ENCODE measurements around the gene PNPT1. TPM values are rescaled to one million over a fixed set of nuclear protein-coding genes. Genes with fewer than 3 reads are reported as not detected.
A peak's percentile ranks its signal among the peaks of the same experiment; 100 is the strongest.

The PNPT1 gene
- total and polyA plus RNA-seq, 9 of the 15 experiments (the other 6 are each of a cell fraction or from before 2014, with no cell fraction given): 46.5 to 104 (median 62.7) TPM

DNA sequence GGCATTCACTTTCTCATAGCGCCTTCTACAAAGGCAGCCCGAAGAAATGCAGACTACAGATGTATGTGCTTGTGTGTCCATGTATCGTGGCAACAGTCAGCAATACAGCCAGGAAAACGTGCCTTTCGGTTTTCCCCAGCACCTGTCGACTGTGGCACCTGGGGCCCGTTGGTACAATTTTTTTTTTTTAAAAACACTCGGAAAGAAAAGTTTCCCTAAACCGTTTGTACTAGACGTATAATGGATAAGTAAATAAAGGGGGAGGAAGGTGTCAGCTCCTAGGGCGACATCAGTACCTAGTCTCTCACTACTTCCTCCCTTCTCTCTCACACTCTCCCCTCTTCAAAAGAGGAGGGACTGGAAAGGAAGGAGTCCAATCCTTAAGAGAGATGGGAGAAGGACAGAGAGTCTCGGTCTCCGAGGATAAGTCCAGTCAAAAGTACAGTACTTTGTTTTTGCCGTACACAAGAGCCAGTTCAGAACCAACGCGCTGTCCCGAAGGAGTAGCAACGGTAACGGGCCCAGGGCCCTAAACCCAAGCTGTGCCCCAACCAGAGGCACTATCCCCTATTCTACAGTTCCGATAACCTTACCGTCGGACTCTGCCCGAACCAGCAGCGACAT lies 77.0 kb downstream of the PNPT1 start (continued):
- TF ChIP-seq ARID3A (IDR thresholded peaks at IDR 0.05; ENCODE audit: borderline replicate concordance, low read depth, low read length) (no peak), RBBP5 (IDR thresholded peaks at IDR 0.05; ENCODE audit: borderline replicate concordance, insufficient read depth, low read length, poor library complexity, severe bottlenecking) (no peak), ZNF436 (CRISPR knock-in tag; IDR thresholded peaks at IDR 0.05) (no peak), MLLT1 (IDR thresholded peaks at IDR 0.05) (peak in 1 of 2 experiments; percentile 8; a peak in 1 of 4 replicates), SIN3A (IDR thresholded peaks at IDR 0.05; ENCODE audit: borderline replicate concordance in 2 of 2, control insufficient read depth in 1 of 2, low read depth in 2 of 2, low read length in 2 of 2) (peak; percentile 7 to 88; a peak in 2 of 4 replicates), NUFIP1 (IDR thresholded peaks at IDR 0.05; ENCODE audit: partially characterized antibody) (no peak), SMARCA4 (IDR thresholded peaks at IDR 0.05) (0 out of 2 replicates have a peak, but pooled peaks have one; percentile 8), SMARCA5 (IDR thresholded peaks at IDR 0.05) (no peak), C11orf30 (IDR thresholded peaks at IDR 0.05; ENCODE audit: low read depth) (0 out of 2 replicates have a peak, but pooled peaks have one; percentile 8), KAT7 (CRISPR knock-in tag; IDR thresholded peaks at IDR 0.05; ENCODE audit: borderline replicate concordance) (0 out of 2 replicates have a peak, but pooled peaks have one; percentile 55), TBP (optimal IDR thresholded peaks at IDR 0.05; ENCODE audit: low read depth, low read length) (peak; percentile 61)
- TF ChIP-seq, protein P1, sequence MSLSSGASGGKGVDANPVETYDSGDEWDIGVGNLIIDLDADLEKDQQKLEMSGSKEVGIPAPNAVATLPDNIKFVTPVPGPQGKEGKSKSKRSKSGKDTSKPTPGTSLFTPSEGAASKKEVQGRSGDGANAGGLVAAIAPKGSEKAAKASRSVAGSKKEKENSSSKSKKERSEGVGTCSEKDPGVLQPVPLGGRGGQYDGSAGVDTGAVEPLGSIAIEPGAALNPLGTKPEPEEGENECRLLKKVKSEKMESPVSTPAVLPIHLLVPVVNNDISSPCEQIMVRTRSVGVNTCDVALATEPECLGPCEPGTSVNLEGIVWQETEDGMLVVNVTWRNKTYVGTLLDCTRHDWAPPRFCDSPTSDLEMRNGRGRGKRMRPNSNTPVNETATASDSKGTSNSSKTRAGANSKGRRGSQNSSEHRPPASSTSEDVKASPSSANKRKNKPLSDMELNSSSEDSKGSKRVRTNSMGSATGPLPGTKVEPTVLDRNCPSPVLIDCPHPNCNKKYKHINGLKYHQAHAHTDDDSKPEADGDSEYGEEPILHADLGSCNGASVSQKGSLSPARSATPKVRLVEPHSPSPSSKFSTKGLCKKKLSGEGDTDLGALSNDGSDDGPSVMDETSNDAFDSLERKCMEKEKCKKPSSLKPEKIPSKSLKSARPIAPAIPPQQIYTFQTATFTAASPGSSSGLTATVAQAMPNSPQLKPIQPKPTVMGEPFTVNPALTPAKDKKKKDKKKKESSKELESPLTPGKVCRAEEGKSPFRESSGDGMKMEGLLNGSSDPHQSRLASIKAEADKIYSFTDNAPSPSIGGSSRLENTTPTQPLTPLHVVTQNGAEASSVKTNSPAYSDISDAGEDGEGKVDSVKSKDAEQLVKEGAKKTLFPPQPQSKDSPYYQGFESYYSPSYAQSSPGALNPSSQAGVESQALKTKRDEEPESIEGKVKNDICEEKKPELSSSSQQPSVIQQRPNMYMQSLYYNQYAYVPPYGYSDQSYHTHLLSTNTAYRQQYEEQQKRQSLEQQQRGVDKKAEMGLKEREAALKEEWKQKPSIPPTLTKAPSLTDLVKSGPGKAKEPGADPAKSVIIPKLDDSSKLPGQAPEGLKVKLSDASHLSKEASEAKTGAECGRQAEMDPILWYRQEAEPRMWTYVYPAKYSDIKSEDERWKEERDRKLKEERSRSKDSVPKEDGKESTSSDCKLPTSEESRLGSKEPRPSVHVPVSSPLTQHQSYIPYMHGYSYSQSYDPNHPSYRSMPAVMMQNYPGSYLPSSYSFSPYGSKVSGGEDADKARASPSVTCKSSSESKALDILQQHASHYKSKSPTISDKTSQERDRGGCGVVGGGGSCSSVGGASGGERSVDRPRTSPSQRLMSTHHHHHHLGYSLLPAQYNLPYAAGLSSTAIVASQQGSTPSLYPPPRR (CRISPR knock-in tag; IDR thresholded peaks at IDR 0.05; ENCODE audit: borderline replicate concordance): 0 out of 2 replicates have a peak, but pooled peaks have one; percentile 38
- TF ChIP-seq, protein P2, sequence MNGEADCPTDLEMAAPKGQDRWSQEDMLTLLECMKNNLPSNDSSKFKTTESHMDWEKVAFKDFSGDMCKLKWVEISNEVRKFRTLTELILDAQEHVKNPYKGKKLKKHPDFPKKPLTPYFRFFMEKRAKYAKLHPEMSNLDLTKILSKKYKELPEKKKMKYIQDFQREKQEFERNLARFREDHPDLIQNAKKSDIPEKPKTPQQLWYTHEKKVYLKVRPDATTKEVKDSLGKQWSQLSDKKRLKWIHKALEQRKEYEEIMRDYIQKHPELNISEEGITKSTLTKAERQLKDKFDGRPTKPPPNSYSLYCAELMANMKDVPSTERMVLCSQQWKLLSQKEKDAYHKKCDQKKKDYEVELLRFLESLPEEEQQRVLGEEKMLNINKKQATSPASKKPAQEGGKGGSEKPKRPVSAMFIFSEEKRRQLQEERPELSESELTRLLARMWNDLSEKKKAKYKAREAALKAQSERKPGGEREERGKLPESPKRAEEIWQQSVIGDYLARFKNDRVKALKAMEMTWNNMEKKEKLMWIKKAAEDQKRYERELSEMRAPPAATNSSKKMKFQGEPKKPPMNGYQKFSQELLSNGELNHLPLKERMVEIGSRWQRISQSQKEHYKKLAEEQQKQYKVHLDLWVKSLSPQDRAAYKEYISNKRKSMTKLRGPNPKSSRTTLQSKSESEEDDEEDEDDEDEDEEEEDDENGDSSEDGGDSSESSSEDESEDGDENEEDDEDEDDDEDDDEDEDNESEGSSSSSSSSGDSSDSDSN (IDR thresholded peaks at IDR 0.05; ENCODE audit: borderline replicate concordance in 1 of 2, low read depth in 2 of 2, low read length in 2 of 2): 0 out of 4 replicates have a peak, but pooled peaks of 1 of the 2 experiments have one; percentile 55

Data from K562 (cell line).